Stimulated activated CD4-positive, alpha-beta T cell treated with anti-CD3 and anti-CD28 coated beads, TNF-alpha, amount 100 ng/mL, for 48 hours (primary cell): Measurements from ENCODE around the gene PKNOX2.

Experiments
- DNase-seq, 3 donors: peaks; one replicate each; pipeline ENCODE4 v3.0.0-alpha.2; 2020; ENCODE audit warnings: low read depth in 3 of 3

The PKNOX2 gene

DNA sequence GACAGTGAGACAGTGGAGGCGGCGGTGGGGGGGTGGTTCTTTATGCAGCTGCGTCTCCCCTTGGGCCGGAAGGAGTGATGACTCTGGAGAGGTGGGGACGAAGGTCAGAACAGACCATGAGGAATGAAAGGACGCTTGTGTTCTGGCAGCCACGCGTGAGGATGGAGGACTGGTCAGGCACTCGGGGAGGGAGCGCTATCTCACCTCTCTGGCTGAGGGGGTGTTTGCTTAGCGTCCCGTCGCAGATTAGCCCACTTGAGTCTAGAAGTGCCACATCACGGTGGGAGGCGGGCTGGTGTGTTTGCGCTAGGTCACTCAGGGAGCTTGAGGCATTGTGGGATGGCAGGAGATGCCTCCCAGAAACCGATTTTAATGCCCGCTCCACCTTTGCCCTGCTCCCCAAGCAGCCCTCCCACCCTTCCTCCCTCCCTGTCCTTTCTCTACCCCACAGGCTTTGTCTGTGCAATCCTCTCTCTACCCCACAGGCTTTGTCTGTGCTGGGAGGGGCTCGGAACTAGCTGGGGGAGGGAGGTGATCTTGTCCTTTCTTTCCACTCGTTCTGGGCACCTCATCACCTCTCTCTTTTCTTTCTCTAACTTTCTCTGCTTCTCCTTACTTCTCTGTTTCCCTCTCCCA lies 97.8 kb downstream of the PKNOX2 start:
- DNase-seq, result no peak

DNA sequence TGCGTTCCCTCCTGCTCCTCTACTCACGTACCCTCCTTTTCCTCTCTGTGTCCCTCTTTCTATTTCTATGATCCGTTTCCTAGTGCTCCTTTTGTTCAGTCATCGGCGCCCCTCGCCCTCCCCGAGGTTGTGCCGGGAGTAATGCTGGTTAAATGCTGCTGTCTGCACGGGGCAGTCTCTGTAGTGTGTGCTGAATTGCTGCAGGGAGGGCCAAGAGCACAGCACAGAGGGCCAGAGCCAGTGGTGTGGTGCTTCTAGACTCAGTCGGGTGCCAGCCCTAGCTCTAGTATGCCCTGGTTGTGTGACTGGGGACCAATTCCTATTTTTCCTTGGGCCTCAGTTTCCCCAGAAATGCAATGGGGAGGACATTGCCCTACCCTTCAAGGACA lies 98.3 kb downstream of the PKNOX2 start:
- no peak for DNase-seq

DNA sequence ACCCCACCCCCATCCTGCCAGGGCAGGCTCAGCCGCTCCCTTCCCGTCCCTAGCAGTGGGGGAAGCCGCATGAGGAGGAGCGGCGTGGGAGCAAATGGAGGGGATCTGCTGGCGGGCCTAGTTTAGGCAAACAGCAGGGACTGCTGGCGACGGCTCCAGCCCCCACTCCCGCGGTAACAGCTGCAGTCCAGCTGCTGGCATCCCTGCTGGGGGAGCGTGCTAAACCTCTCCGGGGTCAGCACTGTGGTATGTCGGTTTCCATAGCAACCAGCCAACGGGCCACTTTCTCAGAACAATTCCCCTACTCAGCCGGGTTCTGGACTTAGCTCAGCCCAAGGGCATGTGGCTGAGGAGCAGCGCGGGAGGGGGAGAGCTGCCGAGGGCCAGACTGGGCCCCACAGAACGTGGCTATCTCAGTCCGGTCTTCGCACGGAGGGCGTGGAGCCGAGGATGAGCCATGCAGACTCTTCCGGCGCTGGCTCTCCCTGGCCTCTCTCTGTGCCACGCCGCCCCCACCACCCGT lies 98.8 kb downstream of the PKNOX2 start:
- no peak for DNase-seq

DNA sequence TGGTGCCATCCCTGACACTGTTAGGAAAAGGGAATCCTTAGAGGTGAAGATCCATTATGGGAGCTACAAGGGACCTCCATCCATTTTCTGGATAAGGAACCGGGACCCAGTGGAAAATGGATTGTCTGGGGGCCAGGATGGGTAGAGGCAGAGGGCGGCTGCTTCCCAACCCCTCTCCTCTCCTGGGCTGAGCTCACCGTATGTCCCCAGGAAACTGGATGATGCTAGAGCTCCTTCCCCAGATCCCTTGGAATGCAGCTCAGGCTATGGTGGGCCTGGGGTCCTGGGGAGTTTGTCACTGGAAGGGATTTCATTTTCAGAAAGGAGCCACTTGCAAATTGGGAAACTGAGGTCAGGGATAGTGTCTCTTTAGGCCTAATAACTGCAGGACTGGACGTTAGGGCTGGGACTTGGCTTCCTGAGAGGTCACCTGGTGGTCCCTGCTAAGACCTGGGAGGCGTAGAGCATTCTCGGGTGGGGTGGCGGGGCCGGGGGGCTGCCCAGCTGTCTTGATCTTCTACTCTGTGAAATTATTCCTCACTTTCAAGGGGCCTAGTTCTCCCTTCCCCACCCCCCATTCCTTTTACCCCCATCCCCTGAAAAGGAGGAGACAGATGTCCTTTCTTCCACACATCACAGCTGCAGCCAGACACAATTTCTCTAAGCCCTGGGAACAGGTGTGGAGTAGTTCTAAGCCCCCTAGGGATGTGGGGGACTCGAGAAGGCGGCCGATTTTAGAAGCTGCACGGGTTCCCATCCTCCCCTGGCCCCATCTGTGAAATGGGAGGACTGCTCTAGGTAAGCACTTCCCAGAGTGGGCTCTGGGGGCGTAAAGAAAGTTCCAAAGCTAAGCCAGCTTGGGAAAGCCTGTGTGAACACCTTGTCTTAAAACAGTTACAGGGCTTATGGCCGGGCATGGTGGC lies 99.8 kb downstream of the PKNOX2 start:
- DNase-seq, result no peak

DNA sequence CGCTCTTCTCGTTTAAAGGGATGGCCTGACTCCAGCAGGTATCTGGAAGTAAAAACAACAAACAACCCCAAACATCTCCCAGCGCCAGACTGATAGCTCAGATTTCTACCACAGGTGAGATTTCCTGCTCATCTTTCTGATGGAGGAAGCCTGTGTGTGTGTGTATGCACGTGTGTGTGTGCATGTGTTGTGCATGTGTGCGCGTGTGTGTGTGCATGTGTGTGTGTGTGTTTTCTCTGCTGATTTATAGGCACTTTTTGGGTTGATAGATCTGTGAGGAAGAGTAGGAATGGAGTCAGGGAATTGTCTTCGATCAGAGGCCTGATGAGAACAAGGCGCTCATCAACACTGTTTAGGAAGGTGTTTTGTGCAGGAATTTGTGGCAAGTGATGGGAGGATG lies 103.0 kb downstream of the PKNOX2 start:
- DNase-seq, result no peak

DNA sequence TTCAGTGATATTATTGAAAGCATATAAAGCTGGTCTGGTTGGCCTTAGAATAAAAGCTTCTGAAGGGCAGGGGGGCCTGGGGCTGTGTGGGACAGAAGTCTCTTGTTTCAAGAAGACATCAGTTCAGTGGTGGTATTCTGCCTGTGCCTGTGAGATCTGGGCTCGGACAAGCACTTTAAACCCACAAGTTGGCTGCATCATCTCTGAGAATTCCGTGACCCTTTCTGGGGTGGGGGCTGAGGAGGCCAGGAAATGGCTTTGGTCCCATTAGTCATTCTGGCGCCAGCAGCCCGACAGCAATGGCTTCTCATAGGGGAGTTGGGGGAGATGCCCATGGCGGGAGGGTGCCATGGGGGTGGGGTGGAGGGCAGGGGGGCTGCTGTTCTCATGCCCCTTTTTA lies 104.1 kb downstream of the PKNOX2 start:
- DNase-seq, result no peak

DNA sequence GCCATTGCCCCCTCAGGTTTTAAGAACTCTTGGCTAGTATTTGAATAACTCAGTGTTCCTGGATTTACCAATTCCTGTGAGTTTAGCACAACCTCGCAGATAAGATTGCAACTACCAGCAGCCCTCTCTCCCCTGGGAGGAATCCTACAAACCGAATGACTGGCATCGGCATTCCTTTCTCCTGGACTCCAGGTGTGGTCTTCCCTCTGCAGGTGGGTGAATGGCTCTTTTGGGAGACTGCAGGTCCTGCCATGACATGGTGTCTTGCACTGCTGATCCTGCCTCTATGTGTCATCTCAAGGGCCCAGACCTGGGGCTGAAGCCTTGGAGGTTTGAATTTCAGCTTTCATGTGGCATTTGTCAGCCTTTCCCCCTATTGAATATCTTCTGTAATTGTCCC lies 105.6 kb downstream of the PKNOX2 start:
- no peak for DNase-seq

DNA sequence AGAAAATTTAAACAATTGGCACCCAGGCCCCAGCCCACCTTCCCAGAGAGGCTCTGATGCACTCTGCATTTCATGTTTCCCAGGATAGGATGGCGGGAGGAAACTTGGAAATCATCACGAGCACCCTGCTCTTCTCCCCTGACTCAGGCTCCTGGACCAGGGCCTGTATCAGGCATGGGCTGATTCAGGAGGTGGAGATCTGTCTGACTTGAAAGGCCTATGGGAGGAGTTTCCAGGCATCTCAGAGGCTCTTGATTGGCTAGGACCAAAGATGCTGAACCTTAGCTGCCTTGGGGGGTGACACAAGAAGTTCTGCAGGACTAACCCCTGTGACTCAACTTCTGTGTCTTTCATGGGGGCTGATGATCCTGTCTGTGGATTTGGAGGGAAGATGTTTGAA lies 106.2 kb downstream of the PKNOX2 start:
- DNase-seq, result no peak

DNA sequence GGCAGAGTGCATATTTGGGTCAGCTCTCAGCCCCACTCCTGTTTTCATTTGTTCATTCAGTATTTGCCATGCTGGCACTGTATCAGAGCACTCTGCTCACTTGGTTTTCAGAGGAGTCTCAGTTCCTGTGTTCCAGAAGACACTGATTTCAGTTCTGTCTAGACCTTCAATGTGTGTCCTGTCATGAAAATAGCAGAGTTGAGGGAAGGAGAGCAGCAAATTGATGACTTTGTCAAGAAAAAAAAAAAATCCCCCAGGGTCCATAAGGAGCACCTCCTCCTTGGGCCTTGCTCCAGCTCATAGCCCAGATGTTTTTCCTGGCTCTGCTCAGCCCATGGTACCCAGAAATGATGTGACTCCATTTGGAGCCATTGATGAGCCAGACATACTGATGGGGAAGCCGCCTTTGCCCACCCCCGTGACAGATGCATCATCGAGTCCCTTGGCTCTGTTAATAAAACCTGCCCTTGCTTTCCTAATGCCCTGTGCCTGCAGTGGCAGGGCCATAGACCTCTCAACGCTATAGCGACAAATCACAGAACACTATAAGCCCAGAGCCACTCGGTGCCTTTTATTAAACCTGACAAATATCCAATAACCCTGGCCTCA lies 107.0 kb downstream of the PKNOX2 start:
- no peak for DNase-seq

DNA sequence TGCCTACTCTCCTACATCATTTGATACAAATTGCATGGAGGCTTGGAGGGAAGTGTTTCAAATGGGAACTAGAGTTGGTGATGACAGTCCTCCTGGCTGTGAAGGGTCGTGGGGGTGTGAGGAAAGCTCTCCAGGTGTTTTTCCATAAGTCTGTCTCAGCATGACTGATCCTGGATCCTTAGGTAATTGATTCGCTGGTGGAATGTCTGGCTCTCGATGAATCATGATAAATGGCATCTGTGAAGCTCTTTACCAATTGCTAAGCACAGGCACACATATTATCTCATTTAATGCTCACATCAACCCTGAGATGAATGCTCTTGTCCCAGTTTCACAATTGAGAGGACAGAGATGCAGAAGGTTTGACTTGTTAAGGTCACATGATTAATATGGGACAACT lies 107.5 kb downstream of the PKNOX2 start:
- no peak for DNase-seq

DNA sequence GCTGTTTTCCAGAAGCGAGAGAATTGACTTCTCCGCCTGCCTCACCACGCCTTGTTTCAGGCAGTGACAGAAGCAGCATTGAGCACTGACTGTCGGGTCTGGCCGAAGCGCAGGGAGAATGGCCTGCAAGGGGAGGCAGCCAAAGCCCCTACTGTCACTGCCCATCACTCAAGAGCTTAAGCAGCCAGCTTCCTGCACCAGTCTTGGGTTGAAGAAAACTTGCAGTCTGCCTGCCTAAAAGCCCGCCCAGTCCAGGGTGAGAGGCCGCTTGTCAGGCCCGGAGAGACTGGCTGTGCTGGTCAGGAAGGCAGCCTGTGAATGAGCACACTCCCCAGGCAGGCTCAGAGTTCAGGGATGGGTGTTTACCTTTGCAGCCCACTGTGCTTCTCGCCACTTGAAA lies 108.3 kb downstream of the PKNOX2 start:
- no peak for DNase-seq

DNA sequence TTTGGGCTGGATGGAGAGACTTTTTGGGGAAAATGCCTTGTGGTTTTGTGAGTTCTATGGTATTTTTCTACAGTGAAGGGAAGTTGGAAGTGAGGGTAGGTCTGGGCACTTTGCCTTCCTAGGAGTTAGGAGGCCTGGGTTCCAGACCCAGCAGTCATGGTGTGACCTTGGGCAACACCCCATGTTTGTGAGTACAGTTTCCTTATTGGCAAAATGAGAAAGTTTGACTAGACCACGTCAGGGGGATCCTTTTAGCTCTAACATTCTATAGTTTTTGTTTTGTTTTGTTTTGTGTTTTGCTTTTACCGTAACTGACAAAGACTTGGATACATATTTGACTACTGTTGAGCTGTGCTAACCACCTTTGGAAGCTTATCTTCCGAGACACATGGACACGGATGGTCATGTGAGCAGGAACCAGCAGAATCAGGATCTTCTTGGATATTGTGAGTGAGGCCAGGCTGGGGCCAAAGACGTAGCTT lies 109.0 kb downstream of the PKNOX2 start:
- DNase-seq, result no peak

DNA sequence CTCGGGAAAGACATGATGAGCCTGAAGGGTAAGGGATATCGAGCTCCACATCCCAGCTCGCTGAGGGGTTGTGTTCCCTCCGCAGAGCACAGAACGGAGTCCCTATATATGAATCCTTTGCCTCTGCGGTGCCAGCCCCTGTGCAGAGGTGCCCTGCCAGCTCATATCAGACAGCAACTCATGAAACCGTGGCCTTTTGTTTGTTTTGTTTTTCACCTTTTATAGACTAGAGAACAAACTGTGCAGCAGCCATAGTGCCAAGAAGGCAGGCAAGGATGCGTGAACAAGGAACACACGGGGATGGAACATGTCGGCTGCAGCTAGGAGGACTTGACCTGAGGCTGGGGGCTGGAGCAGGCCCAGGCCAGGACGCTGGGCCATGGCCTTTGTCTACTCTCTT lies 109.8 kb downstream of the PKNOX2 start:
- no peak for DNase-seq

DNA sequence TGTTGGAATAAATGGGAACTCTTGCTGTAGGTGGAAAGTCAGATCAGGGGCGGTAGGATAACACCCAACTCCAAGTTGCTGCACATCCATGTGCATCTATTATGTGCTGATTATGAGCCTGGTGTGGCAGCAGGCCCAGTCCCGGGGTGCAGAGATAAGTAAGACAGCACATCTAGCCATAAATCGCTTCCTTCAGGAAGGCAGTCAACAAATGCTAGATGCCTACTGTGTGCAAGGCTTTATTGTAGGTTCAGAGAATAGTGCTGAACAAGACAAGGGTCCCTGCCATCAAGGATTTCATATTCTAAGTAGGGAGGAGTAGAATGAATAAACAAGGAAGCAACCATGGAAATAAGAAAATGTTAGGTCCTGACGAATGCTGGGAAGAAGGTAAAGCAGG lies 110.2 kb downstream of the PKNOX2 start:
- DNase-seq, result no peak

DNA sequence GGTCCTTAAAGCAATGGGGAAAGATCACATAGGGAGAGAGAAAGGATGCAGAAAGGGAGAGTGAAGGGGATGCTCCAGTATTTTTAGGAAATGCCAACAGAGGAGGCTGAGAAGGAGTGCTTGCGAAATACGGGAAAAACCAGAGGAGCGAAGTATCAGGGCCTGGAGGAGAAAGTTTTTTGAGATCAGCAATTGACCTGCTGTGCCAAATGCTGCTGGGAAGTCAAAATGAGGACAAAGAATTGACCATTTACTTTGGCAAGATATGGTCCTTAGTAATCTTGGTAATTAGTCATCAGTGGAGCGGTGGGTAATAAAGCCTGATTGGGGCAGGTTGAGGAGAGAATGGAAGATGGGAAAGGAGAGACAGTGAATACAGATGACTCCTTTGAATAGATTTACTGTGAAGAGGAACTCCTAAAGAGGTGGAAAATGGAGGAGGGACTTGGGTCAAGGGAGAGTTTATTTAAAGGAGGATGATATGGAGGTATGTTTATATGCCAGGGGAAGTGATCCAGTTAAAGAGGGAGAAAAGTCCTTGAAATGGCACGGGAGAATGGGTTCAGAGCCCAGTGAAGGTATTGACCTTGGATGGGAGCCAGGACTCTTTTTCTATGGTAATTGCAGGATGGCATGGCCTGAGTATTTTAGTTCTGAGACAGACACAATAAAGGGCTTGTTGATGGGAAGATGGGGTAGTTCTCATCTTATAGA lies 111.5 kb downstream of the PKNOX2 start:
- DNase-seq, result no peak

DNA sequence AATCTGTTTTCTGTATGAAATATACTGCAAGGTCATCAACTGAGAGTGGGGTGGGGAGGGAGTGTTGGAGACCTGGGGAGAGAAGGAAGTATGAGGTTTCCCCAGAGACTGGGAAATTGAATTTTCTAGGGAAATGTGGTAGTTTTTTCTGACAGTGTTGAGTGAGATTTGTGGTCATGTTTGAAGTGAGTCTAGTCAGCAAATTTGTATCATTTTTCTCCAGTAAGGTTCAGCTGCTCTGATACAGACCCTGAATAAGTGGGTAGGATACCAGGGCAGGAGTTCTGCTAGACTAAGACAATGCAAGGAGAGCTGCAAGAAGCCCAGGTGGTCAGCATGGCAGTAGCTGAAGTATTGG lies 112.0 kb downstream of the PKNOX2 start:
- no peak for DNase-seq

DNA sequence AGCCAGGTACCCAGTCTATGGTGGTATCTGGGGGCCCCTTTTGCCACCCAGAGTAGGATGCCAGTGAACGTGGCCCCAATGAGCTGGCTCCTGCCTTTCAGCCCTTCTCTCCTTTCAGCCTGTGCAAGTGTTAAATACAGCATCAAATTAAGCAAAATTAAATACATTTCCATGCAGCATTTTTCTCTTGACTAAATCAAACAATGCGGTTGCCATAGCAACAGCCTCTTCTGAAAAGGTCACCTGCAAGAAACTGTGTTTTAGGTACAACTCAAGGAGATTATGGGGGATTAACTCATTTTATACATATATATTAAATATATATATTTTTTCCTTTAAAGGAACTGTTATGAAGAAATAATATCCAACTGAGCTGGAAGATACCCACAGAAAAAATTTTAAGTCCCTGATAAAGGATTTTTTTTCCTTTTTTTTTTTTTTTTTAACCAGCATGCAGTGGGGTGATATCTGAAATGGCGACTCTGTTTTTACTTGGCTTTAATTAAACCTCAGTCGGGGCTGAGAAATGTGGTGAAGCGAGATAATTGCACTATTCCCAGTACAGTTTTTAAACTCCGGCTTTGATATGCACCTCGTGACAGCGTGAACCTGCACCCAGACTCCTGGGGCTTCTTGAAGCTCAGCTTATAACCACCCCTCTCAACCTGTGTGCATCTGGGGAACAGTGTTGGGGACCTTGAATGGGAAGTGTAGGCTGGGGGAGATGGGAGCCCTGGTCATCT lies 115.3 kb downstream of the PKNOX2 start:
- DNase-seq, result no peak

DNA sequence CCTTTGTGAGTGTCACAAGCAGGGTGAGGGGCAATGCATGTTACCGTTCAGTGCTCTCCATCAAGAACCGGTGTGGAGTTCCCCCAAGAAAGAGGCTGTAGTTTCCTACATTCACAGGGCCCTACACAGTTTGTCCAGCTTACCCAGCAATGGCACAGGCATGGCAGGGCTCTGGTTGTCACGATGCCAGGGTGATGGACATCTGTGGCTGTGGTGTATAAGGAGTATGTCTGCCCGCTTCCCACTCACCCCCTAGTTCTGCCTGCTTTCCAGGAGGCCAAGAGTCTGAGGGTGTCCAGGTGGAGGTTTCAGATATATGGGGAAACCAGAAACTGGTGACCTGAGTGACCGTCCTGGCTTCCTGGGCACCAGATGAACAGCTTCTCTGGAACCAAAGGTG lies 116.1 kb downstream of the PKNOX2 start:
- DNase-seq, result no peak

DNA sequence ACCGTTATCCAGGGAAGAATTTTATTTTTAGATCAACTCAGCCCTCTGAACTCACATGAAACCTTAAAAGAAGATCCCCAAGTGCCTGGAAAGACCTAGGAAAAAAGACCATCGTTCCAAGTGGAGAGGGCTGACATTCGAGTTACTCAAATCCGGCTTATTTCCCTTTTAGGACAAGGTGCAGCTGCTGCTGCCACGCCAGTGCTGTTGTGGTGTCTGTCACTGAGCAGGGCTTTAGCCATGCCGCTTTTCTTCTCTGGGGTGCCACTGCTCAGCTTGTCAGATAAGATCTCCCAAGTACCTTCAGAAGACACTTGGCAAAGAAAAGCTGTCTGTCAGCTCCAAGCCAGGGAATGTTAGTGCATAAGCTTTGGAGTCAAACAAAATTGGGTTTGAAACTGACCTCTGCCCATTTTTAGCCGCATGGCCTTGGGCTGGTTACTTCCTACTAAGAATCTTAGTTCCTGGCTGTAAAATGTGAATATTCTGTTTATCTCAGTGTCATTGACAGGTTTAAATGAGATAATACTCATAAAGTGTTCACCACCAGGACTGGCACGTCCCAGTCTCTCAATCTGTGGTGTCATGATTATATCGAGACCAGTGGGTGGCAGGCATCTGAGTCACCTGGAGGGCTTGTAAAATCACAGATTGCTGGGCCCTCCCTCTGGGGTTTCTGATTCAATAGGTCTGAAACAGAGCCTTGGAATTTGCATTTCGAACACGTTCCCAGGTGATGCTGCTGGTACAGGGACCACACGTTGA lies 117.5 kb downstream of the PKNOX2 start:
- no peak for DNase-seq

DNA sequence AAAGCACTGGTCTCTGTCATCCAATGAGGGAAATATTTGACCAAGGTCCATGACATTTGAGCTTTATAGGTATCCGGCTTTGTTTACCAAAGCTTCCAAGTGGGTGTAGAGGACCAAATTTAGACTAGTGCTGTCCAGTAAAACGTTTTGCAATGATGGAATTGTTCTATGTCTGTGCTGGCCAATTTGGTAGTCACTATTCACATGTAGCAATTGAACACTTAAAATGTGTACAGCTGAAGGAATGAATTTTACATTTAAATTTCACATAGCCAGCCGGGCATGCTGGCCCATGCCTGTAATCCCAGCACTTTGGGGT lies 118.0 kb downstream of the PKNOX2 start:
- DNase-seq, result no peak
